Parathyroid adenoma (tissue), 2 donors: ENCODE measurements around the gene AMOTL1.

Experiments used
- H2AFZ ChIP-seq: fragments of 300-600 bp; sonication (generic); one replicate; pipeline ENCODE4 v1.7.0; 2017; ENCODE audit warnings: antibody characterized with exemption, mild to moderate bottlenecking
- H3K27ac ChIP-seq: fragments of 300-600 bp; sonication (generic); one replicate; pipeline ENCODE4 v1.7.0; 2017
- H3K27me3 ChIP-seq: fragments of 300-600 bp; sonication (generic); one replicate; pipeline ENCODE4 v1.7.0; 2017; ENCODE audit warnings: low read length; ENCODE audit not compliant: control insufficient read depth, insufficient read depth
- H3K36me3 ChIP-seq: fragments of 300-600 bp; sonication (generic); one replicate; pipeline ENCODE4 v1.7.0; 2017; ENCODE audit warnings: low read length; ENCODE audit not compliant: control insufficient read depth, insufficient read depth
- H3K4me1 ChIP-seq: fragments of 300-600 bp; sonication (generic); one replicate; pipeline ENCODE4 v1.7.0; 2017; ENCODE audit warnings: control low read depth
- H3K4me2 ChIP-seq: fragments of 300-600 bp; sonication (generic); one replicate; pipeline ENCODE4 v1.7.0; 2017; ENCODE audit warnings: low read length
- H3K4me3 ChIP-seq: fragments of 300-600 bp; sonication (generic); one replicate; pipeline ENCODE4 v1.7.0; 2017; ENCODE audit warnings: low read depth, low read length
- H3K79me2 ChIP-seq: fragments of 300-600 bp; sonication (generic); one replicate; pipeline ENCODE4 v1.7.0; 2017; ENCODE audit warnings: control low read depth
- H3K9ac ChIP-seq: fragments of 300-600 bp; sonication (generic); one replicate; pipeline ENCODE4 v1.7.0; 2017; ENCODE audit warnings: mild to moderate bottlenecking
- H3K9me3 ChIP-seq: fragments of 300-600 bp; sonication (generic); one replicate; pipeline ENCODE4 v1.7.0; 2017; ENCODE audit warnings: low read length; ENCODE audit not compliant: control insufficient read depth
- TF ChIP-seq, protein P1 (sequence below): fragments of 300-600 bp; sonication (generic); IDR thresholded peaks from one replicate; pipeline ENCODE4 v1.7.0; 2017; ENCODE audit warnings: antibody characterized with exemption, mild to moderate bottlenecking
- donor health status: primary hyperparathyroidism.

AMOTL1 gene

GRCh38 chr11:94826415-94826814, 58.3 kb downstream of the AMOTL1 start:
- no peak overlapping the region for H3K4me2 ChIP-seq
- H2AFZ ChIP-seq, result no peak overlapping the region
- H3K27me3 ChIP-seq, result no peaks in the 10 kb centered on the region
- no peak overlapping the region for H3K9ac ChIP-seq
- TF ChIP-seq, protein P1, sequence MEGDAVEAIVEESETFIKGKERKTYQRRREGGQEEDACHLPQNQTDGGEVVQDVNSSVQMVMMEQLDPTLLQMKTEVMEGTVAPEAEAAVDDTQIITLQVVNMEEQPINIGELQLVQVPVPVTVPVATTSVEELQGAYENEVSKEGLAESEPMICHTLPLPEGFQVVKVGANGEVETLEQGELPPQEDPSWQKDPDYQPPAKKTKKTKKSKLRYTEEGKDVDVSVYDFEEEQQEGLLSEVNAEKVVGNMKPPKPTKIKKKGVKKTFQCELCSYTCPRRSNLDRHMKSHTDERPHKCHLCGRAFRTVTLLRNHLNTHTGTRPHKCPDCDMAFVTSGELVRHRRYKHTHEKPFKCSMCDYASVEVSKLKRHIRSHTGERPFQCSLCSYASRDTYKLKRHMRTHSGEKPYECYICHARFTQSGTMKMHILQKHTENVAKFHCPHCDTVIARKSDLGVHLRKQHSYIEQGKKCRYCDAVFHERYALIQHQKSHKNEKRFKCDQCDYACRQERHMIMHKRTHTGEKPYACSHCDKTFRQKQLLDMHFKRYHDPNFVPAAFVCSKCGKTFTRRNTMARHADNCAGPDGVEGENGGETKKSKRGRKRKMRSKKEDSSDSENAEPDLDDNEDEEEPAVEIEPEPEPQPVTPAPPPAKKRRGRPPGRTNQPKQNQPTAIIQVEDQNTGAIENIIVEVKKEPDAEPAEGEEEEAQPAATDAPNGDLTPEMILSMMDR, result no peak
- H3K27ac ChIP-seq, result no peak overlapping the region
- H3K4me1 ChIP-seq, result no peaks in the 10 kb centered on the region
- H3K9me3 ChIP-seq, result no peaks in the 10 kb centered on the region
- H3K36me3 ChIP-seq, result no peaks in the 10 kb centered on the region
- H3K79me2 ChIP-seq, result no peaks in the 10 kb centered on the region
- H3K4me3 ChIP-seq, result no peak overlapping the region

DNA sequence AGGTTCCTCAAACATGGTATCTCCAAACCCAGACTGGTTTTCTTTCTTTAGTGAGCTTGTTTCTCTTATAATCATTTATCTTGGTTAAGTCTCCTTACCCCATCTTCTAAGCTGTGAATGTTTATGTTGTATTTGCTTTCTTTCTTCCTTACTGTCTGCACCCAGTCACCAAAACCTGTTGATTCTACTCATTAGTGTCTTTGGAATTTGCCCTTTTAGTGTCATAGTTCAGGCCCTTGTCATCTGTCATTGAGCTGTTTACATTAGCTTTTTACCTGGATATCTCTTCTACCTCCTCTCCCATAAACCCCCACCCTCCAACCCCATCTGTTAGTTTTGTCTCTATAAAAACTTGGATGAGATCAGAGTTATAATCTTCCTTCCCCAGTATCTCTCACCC, 59.9 kb downstream of the AMOTL1 start:
- H3K4me3 ChIP-seq, result no peak overlapping the region
- H3K4me2 ChIP-seq, result no peak overlapping the region
- H3K27ac ChIP-seq, result no peak overlapping the region
- H3K36me3 ChIP-seq, result no peaks in the 10 kb centered on the region
- H3K4me1 ChIP-seq, result no peaks in the 10 kb centered on the region
- no peaks in the 10 kb centered on the region for H3K9me3 ChIP-seq
- no peak overlapping the region for H2AFZ ChIP-seq
- H3K79me2 ChIP-seq, result no peaks in the 10 kb centered on the region
- H3K9ac ChIP-seq, result no peak overlapping the region
- TF ChIP-seq, protein P1, result no peak
- H3K27me3 ChIP-seq, result no peaks in the 10 kb centered on the region

- Histone ChIP-seq H3K27ac (no peak overlapping the region), H3K9ac (no peak overlapping the region), H3K9me3 (no peaks in the 10 kb centered on the region), H3K4me2 (no peak overlapping the region), H3K79me2 (no peaks in the 10 kb centered on the region), H3K27me3 (no peaks in the 10 kb centered on the region), H3K36me3 (no peaks in the 10 kb centered on the region), H3K4me3 (no peak overlapping the region), H3K4me1 (no peaks in the 10 kb centered on the region), H2AFZ (no peak overlapping the region)
- TF ChIP-seq, protein P1, result no peak
Observed at GRCh38 chr11:94830722-94831510, 62.8 kb downstream of the AMOTL1 start.

- TF ChIP-seq, protein P1, result no peak
- Histone ChIP-seq H3K36me3 (no peaks in the 10 kb centered on the region), H2AFZ (no peak overlapping the region), H3K9ac (no peak overlapping the region), H3K27me3 (no peaks in the 10 kb centered on the region), H3K4me3 (no peak overlapping the region), H3K4me2 (no peak overlapping the region), H3K4me1 (no peaks in the 10 kb centered on the region), H3K27ac (no peak overlapping the region), H3K79me2 (no peaks in the 10 kb centered on the region), H3K9me3 (no peaks in the 10 kb centered on the region)
Observed at GRCh38 chr11:94831529-94831928, 63.4 kb downstream of the AMOTL1 start.
